HG02884 (cell line): Measurements from ENCODE around the gene ZDHHC14.
"Not testable (repeated sequence)": the region's sequence is repeated elsewhere in the genome, so short reads cannot be mapped to it uniquely, and the experiment has no call there.

ENCODE experiments used
- ATAC-seq: cut with Tn5 transposase; IDR thresholded peaks from one replicate; pipeline ENCODE4 v1.9.1; 2021; ENCODE audit warnings: mild to moderate bottlenecking, moderate library complexity; ENCODE audit not compliant: unreplicated experiment

ZDHHC14 gene

GRCh38 chr6:157560691-157561413 is 179.9 kb downstream of the ZDHHC14 start:
- no peak for ATAC-seq

GRCh38 chr6:157561414-157561790 is 180.4 kb downstream of the ZDHHC14 start:
- ATAC-seq, result peak; percentile 27

GRCh38 chr6:157561929-157562810 is 181.2 kb downstream of the ZDHHC14 start:
- peak; percentile 30 for ATAC-seq

- ATAC-seq, result no peak
These were observed 182.0 kb downstream of the ZDHHC14 start for GRCh38 chr6:157562997-157563396.

- ATAC-seq, result peak; percentile 67
These were observed 182.8 kb downstream of the ZDHHC14 start for GRCh38 chr6:157563611-157564284.

GRCh38 chr6:157568702-157569101 is 187.7 kb downstream of the ZDHHC14 start:
- no peak for ATAC-seq

- peak; percentile 62 for ATAC-seq
These were observed 188.6 kb downstream of the ZDHHC14 start for GRCh38 chr6:157569543-157569942.

- no peak for ATAC-seq
These were observed 189.1 kb downstream of the ZDHHC14 start for GRCh38 chr6:157570104-157570503.

- ATAC-seq, result no peak
These were observed 189.8 kb downstream of the ZDHHC14 start for GRCh38 chr6:157570752-157571151.

- no peak for ATAC-seq
These were observed 190.3 kb downstream of the ZDHHC14 start for GRCh38 chr6:157571269-157571668.

GRCh38 chr6:157571950-157572349 is 191.0 kb downstream of the ZDHHC14 start:
- ATAC-seq, result no peak

- ATAC-seq, result no peak
These were observed 193.9 kb downstream of the ZDHHC14 start for GRCh38 chr6:157574851-157575424.

GRCh38 chr6:157575436-157576145 is 194.6 kb downstream of the ZDHHC14 start:
- no peak for ATAC-seq

GRCh38 chr6:157576991-157577390 is 196.0 kb downstream of the ZDHHC14 start:
- ATAC-seq, result not testable (repeated sequence)

GRCh38 chr6:157578527-157578926 is 197.5 kb downstream of the ZDHHC14 start:
- not testable (repeated sequence) for ATAC-seq

- no peak for ATAC-seq
These were observed 198.6 kb downstream of the ZDHHC14 start for GRCh38 chr6:157579467-157580031.

- no peak for ATAC-seq
These were observed 203.0 kb downstream of the ZDHHC14 start for GRCh38 chr6:157584036-157584435.

GRCh38 chr6:157585274-157586087 is 204.5 kb downstream of the ZDHHC14 start:
- ATAC-seq, result no peak

GRCh38 chr6:157586088-157586414 is 205.1 kb downstream of the ZDHHC14 start:
- ATAC-seq, result no peak
